ENCODE measurements around the gene PCNT.
"Not testable (repeated sequence)": the region's sequence is repeated elsewhere in the genome, so short reads cannot be mapped to it uniquely, and the experiment has no call there.

PCNT gene

DNA sequence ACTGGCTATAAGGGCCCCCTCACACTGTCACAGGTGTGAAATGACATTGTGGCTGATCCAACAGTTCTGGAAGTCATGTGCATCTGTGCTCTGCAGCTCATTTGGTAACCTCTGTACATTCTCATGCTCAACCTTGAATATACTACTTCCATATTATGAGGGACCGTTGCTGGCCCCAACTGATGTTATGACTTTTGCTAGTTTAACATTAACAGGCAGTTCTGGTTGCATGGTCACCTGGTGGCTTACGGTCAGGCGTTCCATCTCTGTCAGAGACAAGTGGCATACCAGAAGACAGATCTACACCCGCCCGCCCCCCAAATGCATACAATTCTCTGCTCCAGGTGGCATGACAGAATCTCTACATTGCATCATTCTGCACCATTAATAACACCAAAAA is 128.8 kb downstream of the PCNT start:
- intact Hi-C loops (cut with DNase I), result no loop called here
- DNase-seq, result no peak

DNA sequence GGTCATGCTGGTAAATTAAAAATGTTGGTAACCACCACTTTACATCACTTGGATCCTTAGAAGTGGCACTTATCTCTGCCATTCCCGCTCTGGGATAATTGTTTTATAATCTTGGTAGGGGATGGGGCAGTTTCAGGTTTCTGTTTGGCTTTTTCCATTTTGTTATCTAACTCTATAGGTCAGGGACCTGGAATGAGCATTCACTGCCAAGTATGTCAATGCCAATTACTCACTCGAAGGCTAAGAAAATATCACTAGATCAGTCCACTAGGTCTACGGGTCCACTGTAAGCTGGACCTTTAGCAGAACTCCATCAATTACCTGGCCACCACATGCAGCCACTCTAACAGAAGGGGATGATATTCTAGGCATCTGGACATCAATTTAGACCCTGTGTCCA is 130.2 kb downstream of the PCNT start:
- intact Hi-C loops (cut with DNase I), result no loop called here
- no peak for DNase-seq

DNA sequence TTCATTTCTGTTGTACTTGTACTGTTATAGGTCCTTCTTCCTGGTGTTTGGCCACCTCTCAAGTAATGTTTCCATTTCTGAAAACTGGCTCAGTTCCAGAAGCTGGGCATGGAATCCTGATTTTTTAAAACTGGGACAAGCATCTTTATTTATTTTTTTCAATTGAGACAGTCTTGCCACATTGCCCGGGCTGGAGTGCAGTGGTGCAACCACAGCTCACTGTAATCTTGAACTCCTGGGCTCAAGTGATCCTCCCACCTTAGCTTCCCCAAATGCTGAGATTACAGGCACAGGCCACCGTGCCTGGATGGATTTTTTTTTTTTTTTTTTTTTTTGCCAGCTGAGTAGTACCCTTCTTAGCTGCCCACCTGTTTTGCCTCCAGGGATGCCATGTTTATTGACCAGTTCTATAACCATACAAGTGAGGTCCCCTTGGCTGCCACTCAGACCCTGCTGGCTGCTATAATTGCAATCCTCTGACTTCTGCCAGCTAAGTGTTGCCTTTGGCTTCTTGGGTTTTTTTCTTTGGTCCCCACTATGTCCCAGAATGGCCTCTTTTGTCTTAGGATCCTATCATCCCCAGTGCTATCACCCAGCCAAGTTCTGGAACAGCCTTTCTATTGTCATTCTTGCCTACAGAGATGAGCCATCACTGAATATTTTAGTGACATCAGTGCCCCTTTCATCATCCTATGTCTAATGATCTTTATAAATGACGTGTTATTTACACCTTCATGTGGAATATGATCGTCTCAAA is 130.9 kb downstream of the PCNT start:
- peak in 22 of 42 donors; percentile 27 to 83 (median 52) for DNase-seq
- intact Hi-C loops (cut with DNase I), result no loop called here

DNA sequence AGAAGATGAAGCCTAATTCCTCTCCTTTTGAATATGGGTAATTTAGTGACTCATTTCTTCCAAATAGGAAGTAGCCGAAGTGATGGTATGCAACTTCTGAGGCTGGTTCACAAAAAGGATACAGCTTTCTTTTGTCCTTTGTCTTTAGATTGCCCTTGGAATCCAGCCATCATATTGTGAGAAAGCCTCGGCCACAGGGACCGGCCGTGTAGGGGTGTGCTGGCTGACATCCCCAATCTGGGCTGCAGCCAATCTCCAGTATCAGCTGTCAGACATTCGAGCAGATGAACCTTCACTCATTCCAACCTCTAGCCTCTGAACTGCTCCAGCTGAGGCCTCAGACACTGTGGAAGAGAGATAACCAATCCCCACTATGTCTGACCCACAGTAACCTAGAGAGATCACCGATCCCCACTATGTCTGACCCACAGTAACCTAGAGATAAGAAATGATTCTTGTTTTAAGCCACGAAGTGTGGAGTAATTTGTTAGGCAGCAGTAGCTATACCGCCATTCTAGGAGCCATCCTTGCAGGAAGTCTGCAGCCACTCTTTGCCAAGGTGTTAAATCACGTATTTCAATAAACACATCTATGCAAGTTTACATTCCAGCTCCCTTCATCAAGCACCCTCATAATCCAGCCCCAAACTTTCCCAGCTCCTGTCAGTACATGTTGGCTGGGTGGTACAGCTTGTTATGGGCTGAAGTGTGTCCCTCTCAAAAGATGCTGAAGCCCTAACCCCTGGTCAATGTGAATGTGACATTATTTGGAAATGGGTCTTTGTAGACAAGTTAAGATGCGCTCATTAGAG is 131.8 kb downstream of the PCNT start:
- intact Hi-C loops (cut with DNase I), result no loop called here
- DNase-seq, result peak in 36 of 42 donors; percentile 38 to 90 (median 70)

DNA sequence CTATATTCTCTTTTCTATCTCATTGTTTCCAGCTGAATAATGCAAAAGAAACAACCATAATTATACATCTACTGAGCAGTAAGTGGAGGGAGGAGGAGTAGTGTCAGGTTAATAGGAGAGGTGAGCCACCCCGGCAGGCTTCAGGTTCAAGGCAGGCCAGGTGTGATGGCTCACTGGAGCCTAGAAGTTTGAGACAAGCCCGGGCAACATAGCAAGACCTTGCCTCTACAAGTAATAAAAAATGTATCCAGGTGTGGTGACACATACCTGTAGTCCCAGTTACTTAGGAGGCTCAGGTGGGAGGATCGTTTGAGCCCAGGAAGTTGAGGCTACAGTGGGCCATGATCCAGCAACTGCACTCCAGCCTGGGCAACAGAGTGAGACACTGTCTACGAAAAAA is 132.8 kb downstream of the PCNT start:
- intact Hi-C loops (cut with DNase I), result no loop called here
- DNase-seq, result no peak

DNA sequence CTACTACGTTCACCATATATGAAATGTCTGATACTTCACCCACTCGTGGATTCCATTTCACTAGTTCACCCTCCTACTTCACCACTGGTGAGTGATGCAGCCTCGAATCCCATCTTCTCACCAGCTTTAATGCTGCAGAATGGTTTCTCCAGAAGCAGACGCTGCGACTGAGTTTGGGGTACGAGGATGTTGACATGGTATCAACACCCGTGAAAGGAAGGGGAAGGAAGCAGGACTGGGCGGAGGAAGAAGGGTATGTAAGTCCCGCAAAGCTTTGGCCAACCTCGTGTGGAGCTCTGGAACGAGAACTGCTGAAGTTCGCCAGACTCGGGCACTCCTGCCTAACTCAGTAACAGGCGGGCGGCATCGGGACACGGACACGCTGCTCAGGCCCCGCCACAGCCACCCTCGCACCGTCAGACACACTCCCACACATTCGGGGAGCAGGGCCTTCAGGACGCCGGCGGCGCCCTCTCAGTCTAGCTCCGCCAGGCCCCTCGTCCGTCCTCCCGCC is 133.9 kb downstream of the PCNT start:
- DNase-seq, result peak in 28 of 42 donors; percentile 21 to 65 (median 46)
- intact Hi-C loops (cut with DNase I), result no loop called here

DNA sequence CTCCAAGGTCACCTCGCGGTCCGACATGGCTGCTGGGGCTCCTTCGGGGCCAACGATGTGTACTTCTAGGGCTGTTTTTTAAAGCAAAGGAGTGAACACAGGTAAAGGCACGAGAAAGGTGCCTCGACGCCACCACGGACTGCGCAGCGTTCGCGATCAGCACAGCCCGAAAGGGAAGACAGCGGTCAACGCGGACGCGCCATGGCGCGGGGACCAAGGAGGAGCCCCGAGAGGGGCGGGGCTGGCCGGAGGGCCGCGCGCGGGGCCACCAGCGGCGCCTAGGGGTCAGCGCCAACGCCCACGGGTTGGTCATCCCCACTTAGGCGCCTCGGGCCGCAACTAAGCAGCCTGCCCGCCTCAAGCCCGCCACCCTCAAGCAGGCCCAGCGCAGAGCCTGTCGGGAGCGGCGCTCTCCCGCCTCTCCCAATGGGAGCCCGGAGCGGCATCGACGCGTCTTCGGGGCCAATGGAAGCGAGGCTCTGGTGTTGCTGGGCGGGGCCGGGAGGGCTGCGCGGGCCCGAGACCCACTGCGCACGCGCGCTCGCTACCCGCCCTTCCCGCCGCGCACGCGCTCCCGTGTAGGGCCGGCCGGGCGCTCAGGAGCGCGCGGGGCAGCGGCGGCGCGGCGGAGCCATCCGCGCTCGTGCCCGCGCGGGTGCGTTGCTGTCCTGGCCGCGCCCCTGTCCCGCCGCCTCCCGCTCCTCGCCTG is 134.5 kb downstream of the PCNT start, which contains the start of gene DIP2A:
Gene DIP2A, plus strand, starts transcription at position 577 of the 709 bp plus-strand sequence. CDS start 241 bp downstream, outside the sequence.
- intact Hi-C loops (cut with DNase I), result no loop called here
- peak; percentile 87 to 98 (median 96) for DNase-seq

DNA sequence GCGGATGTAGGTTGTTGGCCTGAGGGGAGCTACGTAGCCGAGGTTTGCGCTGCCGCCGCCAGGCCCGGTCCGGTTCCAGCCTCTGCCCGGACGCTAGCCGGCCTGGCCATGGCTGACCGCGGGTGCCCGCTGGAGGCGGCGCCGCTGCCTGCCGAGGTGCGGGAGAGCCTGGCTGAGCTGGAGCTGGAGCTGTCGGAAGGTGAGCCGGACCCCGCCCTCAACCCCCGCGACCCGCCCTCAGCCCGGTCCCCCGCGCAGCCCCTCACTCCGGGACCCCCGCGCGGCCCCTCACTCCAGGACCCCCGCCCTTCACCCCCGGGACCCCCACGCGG is 135.0 kb downstream of the PCNT start:
- no peak for DNase-seq
- intact Hi-C loops (cut with DNase I), result no loop called here

DNA sequence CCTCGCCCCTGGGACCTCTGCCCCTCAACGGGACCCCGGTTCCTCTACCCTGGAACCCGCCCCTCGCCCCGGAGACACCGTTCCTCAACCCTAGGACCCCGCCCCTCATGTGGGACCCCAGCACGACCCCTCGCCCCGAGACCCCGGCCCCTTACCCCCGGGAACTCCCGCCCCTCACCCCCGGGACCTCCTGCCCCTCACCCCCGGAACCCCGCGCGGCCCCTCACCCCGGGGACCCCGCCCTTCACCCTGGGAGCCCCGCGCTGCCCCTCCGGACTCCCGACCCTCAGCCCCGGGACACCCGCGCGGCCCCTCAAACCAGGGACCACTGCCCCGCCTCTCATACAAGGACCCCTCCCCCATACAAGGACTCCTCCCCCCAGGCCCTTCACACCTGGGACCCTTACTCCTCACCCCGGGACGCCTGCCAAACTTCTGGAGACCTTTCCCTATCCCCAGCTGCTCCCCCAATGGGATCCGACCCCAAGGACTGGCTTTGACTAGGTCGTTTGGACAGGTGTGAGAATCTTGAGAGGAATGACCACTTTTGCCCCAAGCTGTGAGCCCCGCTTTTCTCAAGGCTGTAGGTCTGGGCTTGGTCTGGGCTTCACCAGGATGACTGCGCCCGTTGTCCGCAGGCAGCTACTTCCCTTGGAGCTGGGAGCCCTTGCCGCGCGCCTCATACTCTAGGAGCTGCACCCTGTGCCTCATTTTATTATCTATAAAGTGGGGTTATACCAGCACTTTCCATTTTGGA is 135.6 kb downstream of the PCNT start:
- DNase-seq, result peak in 26 of 42 donors; percentile 28 to 76 (median 46)
- intact Hi-C loops (cut with DNase I), result no loop called here

DNA sequence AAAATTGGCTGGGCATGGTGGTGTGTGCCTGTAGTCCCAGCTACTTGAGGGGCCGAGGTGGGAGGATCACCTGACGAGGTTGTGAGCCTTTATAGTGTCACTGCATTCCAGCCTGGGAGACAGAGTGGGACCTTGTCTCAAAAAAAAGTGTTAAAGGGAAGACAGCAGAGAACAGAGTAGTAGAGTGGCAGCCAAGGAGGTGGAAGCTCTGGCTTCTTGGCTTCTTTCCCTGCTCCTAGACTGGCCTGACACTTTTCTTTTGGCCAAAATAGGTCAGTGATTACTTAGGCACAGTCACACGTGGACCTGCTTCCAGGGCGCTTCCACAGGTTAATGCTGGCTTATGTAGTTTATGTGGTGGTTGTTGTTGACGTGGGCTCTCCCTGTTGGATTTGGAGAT is 138.0 kb downstream of the PCNT start:
- DNase-seq, result peak in 1 of 42 donors; percentile 18
- intact Hi-C loops (cut with DNase I), result no loop called here

DNA sequence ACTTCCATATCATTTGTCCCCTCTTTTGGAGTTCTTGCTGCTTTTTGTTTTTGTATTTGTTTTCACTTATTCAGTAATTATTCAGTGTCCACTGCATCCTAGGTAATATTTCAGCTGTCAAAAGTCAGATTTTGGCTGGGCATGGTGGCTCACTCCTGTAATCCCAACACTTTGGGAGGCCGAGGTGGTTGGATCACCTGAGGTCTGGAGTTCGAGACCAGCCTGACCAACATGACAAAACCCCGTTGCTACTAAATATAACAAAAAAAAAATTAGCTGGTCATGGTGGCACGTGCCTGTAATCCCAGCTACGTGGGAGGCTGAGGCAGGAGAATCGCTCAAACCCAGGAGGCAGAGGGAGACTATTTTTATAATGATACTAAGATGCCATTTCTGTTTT is 141.2 kb downstream of the PCNT start:
- intact Hi-C loops (cut with DNase I), result not testable (repeated sequence)

DNA sequence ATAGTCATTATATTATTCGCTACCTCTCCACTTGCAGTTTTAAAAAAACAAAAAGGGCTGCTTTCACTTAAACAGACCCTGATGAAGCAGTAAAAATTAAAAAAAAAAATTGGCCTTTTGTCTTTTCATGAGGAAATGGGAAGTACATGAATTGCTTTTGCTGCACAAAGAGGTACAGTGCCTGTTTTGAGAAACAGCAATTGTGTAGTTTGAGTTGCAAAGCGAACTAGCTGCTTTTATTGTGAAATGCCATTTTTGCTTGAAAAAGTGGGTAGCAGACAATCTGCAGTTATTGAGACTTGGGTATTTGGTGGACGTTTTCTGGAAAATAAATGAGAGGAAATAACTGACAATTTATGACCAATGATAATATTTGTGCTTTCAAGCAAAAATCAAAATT is 141.7 kb downstream of the PCNT start:
- intact Hi-C loops (cut with DNase I), result no loop called here
- DNase-seq, result no peak

More for the DNA sequence above, 141.2 kb downstream of the PCNT start:
- DNase-seq, result not testable (repeated sequence)

DNA sequence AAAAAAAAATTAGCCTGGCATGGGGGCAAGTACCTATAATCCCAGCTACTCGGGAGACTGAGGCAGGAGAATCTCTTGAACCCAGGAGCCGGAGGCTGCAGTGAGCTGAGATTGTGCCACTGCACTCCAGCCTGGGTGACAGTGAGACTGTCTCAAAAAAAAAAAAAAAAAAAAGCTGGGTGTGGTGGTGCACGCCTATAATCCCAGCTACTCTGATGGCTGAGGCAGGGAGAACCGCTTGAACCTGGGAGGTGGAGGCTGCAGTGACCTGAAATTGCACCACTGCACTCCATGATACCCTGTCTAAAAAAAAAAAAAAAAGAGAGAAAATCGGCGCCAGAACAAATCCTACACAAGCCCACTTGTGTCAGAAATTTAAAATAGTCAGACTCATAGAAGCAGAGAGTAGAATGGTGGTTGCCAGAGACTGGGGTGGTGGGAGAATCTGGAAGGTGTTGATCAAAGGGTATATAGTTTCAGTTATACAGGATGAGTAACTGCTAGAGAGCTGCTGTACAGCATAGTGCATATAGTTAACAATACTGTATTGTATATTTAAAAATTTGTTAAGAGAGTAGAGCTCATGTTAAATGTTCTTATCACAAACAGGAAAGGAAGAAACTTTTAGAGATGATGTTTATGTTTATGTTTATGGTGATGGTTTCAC is 144.3 kb downstream of the PCNT start:
- no peak for DNase-seq
- intact Hi-C loops (cut with DNase I), result no loop called here

DNA sequence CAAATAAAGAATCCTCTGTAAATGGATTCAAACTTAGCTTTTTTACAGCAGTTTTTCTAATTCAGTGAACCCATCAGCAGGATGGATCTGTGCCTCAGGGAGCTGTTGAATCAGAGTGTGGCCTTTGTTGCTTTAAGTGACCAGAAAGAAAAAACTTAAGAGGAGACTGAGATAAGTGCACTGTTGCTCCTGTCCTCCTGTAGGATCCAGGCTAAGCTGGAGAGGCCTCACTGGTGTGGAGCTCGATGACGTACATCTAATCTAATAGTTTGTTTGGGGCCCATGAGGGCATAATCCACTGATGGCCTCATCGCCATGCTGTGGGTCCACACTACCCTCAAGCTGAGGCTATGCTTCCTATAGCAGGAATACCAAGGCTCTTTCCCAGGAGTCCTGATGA is 145.3 kb downstream of the PCNT start:
- no peak for DNase-seq
- intact Hi-C loops (cut with DNase I), result no loop called here

DNA sequence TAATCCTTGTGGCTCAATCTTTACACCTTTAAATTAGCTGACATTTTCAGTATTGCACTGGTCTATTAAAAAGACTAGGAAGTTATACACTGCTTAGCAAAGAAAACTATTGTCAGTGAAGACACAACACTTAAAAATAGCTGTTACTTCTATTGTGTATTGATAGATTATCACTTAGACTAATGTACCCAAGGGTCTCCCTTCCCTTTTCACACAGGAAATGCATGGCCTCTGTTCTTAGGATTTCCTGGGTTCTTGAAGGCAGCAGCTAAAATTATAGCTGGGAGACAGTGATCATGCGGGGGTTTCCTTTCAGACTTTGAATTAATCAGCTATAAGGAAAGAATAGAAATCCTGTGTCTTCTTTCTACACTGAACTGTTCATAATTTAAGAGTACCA is 147.6 kb downstream of the PCNT start:
- peak in 4 of 42 donors; percentile 19 to 31 (median 20) for DNase-seq
- intact Hi-C loops (cut with DNase I), result no loop called here

DNA sequence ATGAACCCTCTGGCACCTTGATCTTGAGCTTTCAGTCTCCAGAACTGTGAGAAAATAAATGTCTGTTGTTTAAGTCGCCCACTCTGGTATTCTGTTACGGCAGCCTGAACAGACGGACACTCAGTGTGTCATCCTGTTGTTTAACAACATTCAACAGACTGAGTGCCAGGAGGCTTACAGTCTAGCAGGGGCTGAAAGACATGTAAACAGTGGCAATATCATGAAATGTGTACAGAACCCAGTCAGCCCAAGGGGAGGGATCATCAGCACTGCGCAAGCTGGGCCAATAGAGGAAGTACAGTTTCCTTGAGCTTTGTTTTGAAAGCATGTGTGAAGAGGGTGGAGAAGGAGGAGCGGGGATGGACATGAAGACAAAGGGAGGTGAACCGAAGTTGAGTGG is 148.3 kb downstream of the PCNT start:
- no peak for DNase-seq
- intact Hi-C loops (cut with DNase I), result no loop called here

DNA sequence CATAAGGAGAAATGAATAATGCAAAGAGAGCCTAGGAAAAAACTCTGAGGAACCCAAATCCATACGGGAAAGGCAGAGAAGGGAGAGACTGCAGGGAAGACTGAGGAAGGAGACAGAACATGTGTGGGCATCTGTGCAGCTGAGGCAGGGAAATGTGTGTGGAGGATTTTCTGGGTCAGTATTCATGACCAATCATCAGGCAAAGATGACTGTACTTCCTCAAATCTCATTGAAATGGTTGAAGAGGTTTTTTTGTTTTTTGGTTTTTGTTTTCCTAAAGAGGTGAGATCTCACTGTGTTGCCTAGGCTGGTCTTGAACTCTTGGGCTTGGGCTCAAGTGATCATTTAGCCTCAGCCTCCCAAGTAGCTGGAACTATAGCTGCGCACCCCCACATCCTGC is 150.4 kb downstream of the PCNT start:
- DNase-seq, result no peak

DNA sequence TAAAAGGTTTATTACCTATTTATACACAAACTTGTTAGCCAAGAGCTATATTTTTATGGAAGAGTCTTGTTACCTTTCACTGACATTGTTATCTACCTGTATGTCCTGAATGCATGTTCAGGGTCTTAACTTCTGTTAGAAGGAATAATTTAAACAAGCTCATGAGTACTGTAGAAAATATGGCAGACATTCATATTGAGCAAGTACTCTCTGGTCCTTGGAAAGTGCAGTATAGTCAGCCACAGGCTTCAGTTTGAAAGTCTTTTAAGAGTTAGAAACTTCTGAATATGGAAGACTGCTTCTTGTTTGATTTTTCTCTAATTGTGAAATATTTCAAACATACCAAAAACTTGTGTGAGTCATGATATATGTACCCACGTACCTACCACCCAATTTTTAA is 151.3 kb downstream of the PCNT start:
- intact Hi-C loops (cut with DNase I), result no loop called here
- DNase-seq, result no peak

More for the DNA sequence above, 150.4 kb downstream of the PCNT start:
- intact Hi-C loops (cut with DNase I), result no loop called here
